Measurements from ENCODE around the gene SSTR3.

SSTR3 gene

GRCh38 chr22:37209140-37209845, 3.0 kb downstream of the SSTR3 start:
- in situ Hi-C loops (cut with HindIII; ENCODE audit: low sequenced_read_pairs), result no loop called here
- H3K4me3 ChIP-seq (ENCODE audit: low read depth, low read length), result no peak overlapping the region
- no peak for TF ChIP-seq CTCF (IDR thresholded peaks at IDR 0.05; ENCODE audit: low read depth, low read length, missing control alignments)
- no peak for DNase-seq (ENCODE audit: low read depth)

GRCh38 chr22:37208401-37209139, 3.7 kb downstream of the SSTR3 start:
- in situ Hi-C loops (cut with HindIII; ENCODE audit: low sequenced_read_pairs), result no loop called here

GRCh38 chr22:37207981-37208380, 4.3 kb downstream of the SSTR3 start:
- no peak for TF ChIP-seq CTCF (IDR thresholded peaks at IDR 0.05; ENCODE audit: low read depth, low read length, missing control alignments)
- in situ Hi-C loops (cut with HindIII; ENCODE audit: low sequenced_read_pairs), result no loop called here
- DNase-seq (ENCODE audit: low read depth), result no peak
- no peak overlapping the region for H3K4me3 ChIP-seq (ENCODE audit: low read depth, low read length)

More at GRCh38 chr22:37208401-37209139, 3.7 kb downstream of the SSTR3 start:
- DNase-seq (ENCODE audit: low read depth), result no peak
- TF ChIP-seq CTCF (IDR thresholded peaks at IDR 0.05; ENCODE audit: low read depth, low read length, missing control alignments), result no peak
- H3K4me3 ChIP-seq (ENCODE audit: low read depth, low read length), result no peak overlapping the region

GRCh38 chr22:37206841-37207821, 5.1 kb downstream of the SSTR3 start:
- H3K4me3 ChIP-seq (ENCODE audit: low read depth, low read length), result no peak overlapping the region
- TF ChIP-seq CTCF (IDR thresholded peaks at IDR 0.05; ENCODE audit: low read depth, low read length, missing control alignments), result no peak
- in situ Hi-C loops (cut with HindIII; ENCODE audit: low sequenced_read_pairs), result no loop called here
- no peak for DNase-seq (ENCODE audit: low read depth)

- in situ Hi-C loops (cut with HindIII; ENCODE audit: low sequenced_read_pairs), result no loop called here
- H3K4me3 ChIP-seq (ENCODE audit: low read depth, low read length), result no peak overlapping the region
- DNase-seq (ENCODE audit: low read depth), result no peak
- TF ChIP-seq CTCF (IDR thresholded peaks at IDR 0.05; ENCODE audit: low read depth, low read length, missing control alignments), result no peak
Measured at GRCh38 chr22:37206118-37206840, 6.0 kb downstream of the SSTR3 start.
